H9 (cell line): ENCODE measurements around the gene COMMD4. TPM values are rescaled to one million over a fixed set of nuclear protein-coding genes. Genes with fewer than 3 reads are reported as not detected.

Experiments
- DNase-seq: peaks from one replicate; pipeline ENCODE4 v3.0.0-alpha.2; 2017
- H2AFZ ChIP-seq: one replicate; pipeline ENCODE4 v1.6.1; 2013; ENCODE audit warnings: mild to moderate bottlenecking, low read length, control low read depth, moderate library complexity
- H2AK5ac ChIP-seq: 2 replicates; pipeline ENCODE4 v1.6.1; 2013; ENCODE audit warnings: low read length, control low read depth, mixed read lengths; ENCODE audit not compliant: insufficient read length
- H2BK120ac ChIP-seq: one replicate; pipeline ENCODE4 v1.6.1; 2013; ENCODE audit warnings: low read depth, mild to moderate bottlenecking, low read length, control low read depth, inconsistent platforms; ENCODE audit not compliant: poor library complexity, severe bottlenecking
- H2BK12ac ChIP-seq: 2 replicates; pipeline ENCODE4 v1.6.1; 2013; ENCODE audit warnings: low read length, control low read depth, mixed read lengths, low read depth; ENCODE audit not compliant: insufficient read length
- H2BK15ac ChIP-seq: 2 replicates; pipeline ENCODE4 v1.6.1; 2013; ENCODE audit warnings: low read depth, low read length, control low read depth
- H2BK20ac ChIP-seq: one replicate; pipeline ENCODE4 v1.6.1; 2013; ENCODE audit warnings: low read depth, mild to moderate bottlenecking, low read length, control low read depth, inconsistent platforms; ENCODE audit not compliant: poor library complexity, severe bottlenecking
- H2BK5ac ChIP-seq: 2 replicates; pipeline ENCODE4 v1.6.1; 2013; ENCODE audit warnings: low read length, control low read depth, mixed read lengths; ENCODE audit not compliant: insufficient read length
- H3K14ac ChIP-seq: 2 replicates; pipeline ENCODE4 v1.6.1; 2013; ENCODE audit warnings: low read length, control low read depth; ENCODE audit not compliant: insufficient read depth
- H3K18ac ChIP-seq: 2 replicates; pipeline ENCODE4 v1.6.1; 2013; ENCODE audit warnings: low read depth, mild to moderate bottlenecking, mixed read lengths, low read length, control low read depth; ENCODE audit not compliant: insufficient read length
- H3K23ac ChIP-seq: 2 replicates; pipeline ENCODE4 v1.6.1; 2013; ENCODE audit warnings: low read length, control low read depth, mixed read lengths, low read depth; ENCODE audit not compliant: insufficient read length
- H3K23me2 ChIP-seq: 2 replicates; pipeline ENCODE4 v1.6.1; 2013; ENCODE audit warnings: low read depth, mild to moderate bottlenecking, mixed read lengths, low read length, control low read depth; ENCODE audit not compliant: insufficient read length, poor library complexity, severe bottlenecking
- H3K27ac ChIP-seq: 2 replicates; pipeline ENCODE4 v1.5.1; 2013; ENCODE audit warnings: low read length, control low read depth, mixed read lengths, low read depth; ENCODE audit not compliant: insufficient read length
- H3K27me3 ChIP-seq: 2 replicates; pipeline ENCODE4 v1.6.1; 2013; ENCODE audit warnings: low read length, control low read depth, inconsistent platforms; ENCODE audit not compliant: insufficient read depth
- H3K4ac ChIP-seq: 2 replicates; pipeline ENCODE4 v1.6.1; 2013; ENCODE audit warnings: low read depth, mild to moderate bottlenecking, control low read depth, inconsistent platforms, low read length, moderate library complexity
- H3K4me1 ChIP-seq: 2 replicates; pipeline ENCODE4 v1.6.1; 2013; ENCODE audit warnings: low read length, control low read depth, inconsistent platforms; ENCODE audit not compliant: insufficient read depth
- H3K4me2 ChIP-seq: 2 replicates; pipeline ENCODE4 v1.6.1; 2013; ENCODE audit warnings: low read length, control low read depth, mixed read lengths; ENCODE audit not compliant: insufficient read length, insufficient read depth
- H3K56ac ChIP-seq: 2 replicates; pipeline ENCODE4 v1.6.1; 2013; ENCODE audit warnings: low read depth, mild to moderate bottlenecking, mixed read lengths, low read length, control low read depth; ENCODE audit not compliant: insufficient read length
- H3K79me1 ChIP-seq: 2 replicates; pipeline ENCODE4 v1.6.1; 2013; ENCODE audit warnings: low read depth, mild to moderate bottlenecking, moderate library complexity, low read length, control low read depth, inconsistent platforms; ENCODE audit not compliant: insufficient read depth, poor library complexity, severe bottlenecking
- H3K79me2 ChIP-seq: 2 replicates; pipeline ENCODE4 v1.6.1; 2013; ENCODE audit warnings: low read length, control low read depth, inconsistent platforms; ENCODE audit not compliant: insufficient read depth
- H3K9ac ChIP-seq: 2 replicates; pipeline ENCODE4 v1.6.1; 2013; ENCODE audit warnings: low read length, control low read depth, mixed read lengths; ENCODE audit not compliant: insufficient read length; ENCODE audit errors: extremely low read depth
- H3K9me3 ChIP-seq: one replicate; pipeline ENCODE4 v1.6.1; 2013; ENCODE audit warnings: low read depth, low read length, inconsistent platforms; ENCODE audit not compliant: control insufficient read depth
- H3T11ph ChIP-seq: one replicate; pipeline ENCODE4 v1.6.1; 2013; ENCODE audit warnings: mild to moderate bottlenecking, low read length, control low read depth, inconsistent platforms
- H4K20me1 ChIP-seq: one replicate; pipeline ENCODE4 v1.6.1; 2013; ENCODE audit not compliant: control insufficient read depth, insufficient read length, insufficient read depth
- H4K5ac ChIP-seq: 2 replicates; pipeline ENCODE4 v1.6.1; 2013; ENCODE audit warnings: low read depth, mild to moderate bottlenecking, mixed read lengths, low read length, control low read depth; ENCODE audit not compliant: insufficient read length
- H4K8ac ChIP-seq: replicated peaks from 2 replicates; pipeline ENCODE4 v1.6.1; 2013; ENCODE audit warnings: low read length, control low read depth, mixed read lengths, low read depth; ENCODE audit not compliant: insufficient read length
- H4K91ac ChIP-seq: 2 replicates; pipeline ENCODE4 v1.6.1; 2013; ENCODE audit warnings: low read depth, mild to moderate bottlenecking, moderate library complexity, mixed read lengths, low read length, control low read depth; ENCODE audit not compliant: insufficient read length
- H3K27ac Mint-ChIP-seq, 3 experiments: 2 replicates in 2 of 3; 3 replicates in 1 of 3; pipeline ENCODE4 v1.8.0; 2020 to 2021; ENCODE audit warnings: mixed read lengths in 3 of 3, mild to moderate bottlenecking in 1 of 3, moderate library complexity in 1 of 3
- H3K27me3 Mint-ChIP-seq: 2 replicates; pipeline ENCODE4 v1.8.0; 2021; ENCODE audit warnings: low read depth, mild to moderate bottlenecking, moderate library complexity, mixed read lengths
- H3K36me3 Mint-ChIP-seq, 3 experiments: 2 replicates in 2 of 3; 3 replicates in 1 of 3; pipeline ENCODE4 v1.8.0; 2020 to 2021; ENCODE audit warnings: low read depth in 3 of 3, mixed read lengths in 3 of 3; ENCODE audit not compliant: insufficient read depth in 1 of 3
- H3K4me1 Mint-ChIP-seq, 2 experiments: 2 replicates each; pipeline ENCODE4 v1.8.0; 2020; ENCODE audit warnings: mixed read lengths in 2 of 2
- H3K4me3 Mint-ChIP-seq, 2 experiments: 2 replicates in 1 of 2; 3 replicates in 1 of 2; pipeline ENCODE4 v1.8.0; 2020 to 2021; ENCODE audit warnings: mild to moderate bottlenecking in 2 of 2, mixed read lengths in 2 of 2, moderate library complexity in 1 of 2
- H3K9me3 Mint-ChIP-seq, 2 experiments: 2 replicates in 1 of 2; 3 replicates in 1 of 2; pipeline ENCODE4 v1.8.0; 2020; ENCODE audit warnings: mild to moderate bottlenecking in 2 of 2, mixed read lengths in 2 of 2, moderate library complexity in 1 of 2
- WGBS: extraction: QIAGEN DNeasy Blood & Tissue Kit; methylation state at CpG from one replicate; pipeline ENCODE4 v1.1.7; 2013; ENCODE audit warnings: missing lambda C conversion rate, low lambda C conversion rate, mixed read lengths; ENCODE audit not compliant: insufficient read length; ENCODE audit errors: extremely low coverage; 5-methylcytosine and 5-hydroxymethylcytosine counted together
- total RNA-seq: library from RNA; stranded (reverse); gene quantifications from 2 replicates; pipeline ENCODE4 v1.2.1, GENCODE V29; 2021
- TF ChIP-seq, protein P1 (sequence below): fragments of 200-600 bp; sonication (generic); conservative IDR thresholded peaks from 3 replicates; pipeline ENCODE4 v1.8.0; 2021; ENCODE audit warnings: antibody characterized with exemption, mild to moderate bottlenecking

COMMD4 gene
- total RNA-seq, 1 experiment from 2014 or later, result 146 TPM

DNA sequence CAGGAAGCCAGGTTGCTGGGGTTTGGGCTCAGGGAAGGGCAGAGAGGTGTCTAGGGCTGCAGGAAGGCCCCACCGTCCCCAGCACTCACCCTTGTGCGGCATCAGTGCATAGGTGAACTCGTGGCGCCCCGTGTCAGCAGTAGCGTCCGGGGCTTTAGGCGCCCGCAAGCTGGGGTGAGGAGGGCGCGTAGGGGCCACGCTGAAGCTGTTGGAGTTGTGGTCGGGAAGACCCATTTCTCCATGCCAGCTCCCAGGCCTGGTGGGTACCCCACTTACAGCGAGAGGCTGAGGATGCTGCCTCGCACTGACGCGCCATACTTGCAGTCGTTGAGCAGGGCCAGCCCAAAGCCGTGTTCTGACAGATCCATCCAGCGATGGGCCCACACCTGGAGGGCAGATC is 20.7 kb downstream of the COMMD4 start:
- no peak overlapping the region for H3K4me2 ChIP-seq
- Mint-ChIP-seq H3K27ac (no peak overlapping the region), H3K36me3 (peaks cover 7 to 29% (median 27%) of the 10 kb centered on the region in 3 experiments; a peak in 6 of 7 replicates), H3K4me1 (no peaks in the 10 kb centered on the region), H3K9me3 (no peaks in the 10 kb centered on the region), H3K27me3 (no peaks in the 10 kb centered on the region), H3K4me3 (no peak overlapping the region)
- no peak overlapping the region for H2AFZ ChIP-seq
- H3K79me1 ChIP-seq, result no peaks in the 10 kb centered on the region
- no peak overlapping the region for H3K23ac ChIP-seq
- H4K8ac ChIP-seq, result no peak overlapping the region
- H4K91ac ChIP-seq, result no peak overlapping the region
- H3K27me3 ChIP-seq, result no peaks in the 10 kb centered on the region
- H3K23me2 ChIP-seq, result no peaks in the 10 kb centered on the region
- no peaks in the 10 kb centered on the region for H3K79me2 ChIP-seq
- no peaks in the 10 kb centered on the region for H3K4me1 ChIP-seq
- H3K4ac ChIP-seq, result no peak overlapping the region
- no peaks in the 10 kb centered on the region for H3K9me3 ChIP-seq
- WGBS, result no CpG with 5 or more reads among the region's 20 CpGs
- H2BK15ac ChIP-seq, result no peak overlapping the region
- H2BK12ac ChIP-seq, result no peak overlapping the region
- TF ChIP-seq, protein P1, sequence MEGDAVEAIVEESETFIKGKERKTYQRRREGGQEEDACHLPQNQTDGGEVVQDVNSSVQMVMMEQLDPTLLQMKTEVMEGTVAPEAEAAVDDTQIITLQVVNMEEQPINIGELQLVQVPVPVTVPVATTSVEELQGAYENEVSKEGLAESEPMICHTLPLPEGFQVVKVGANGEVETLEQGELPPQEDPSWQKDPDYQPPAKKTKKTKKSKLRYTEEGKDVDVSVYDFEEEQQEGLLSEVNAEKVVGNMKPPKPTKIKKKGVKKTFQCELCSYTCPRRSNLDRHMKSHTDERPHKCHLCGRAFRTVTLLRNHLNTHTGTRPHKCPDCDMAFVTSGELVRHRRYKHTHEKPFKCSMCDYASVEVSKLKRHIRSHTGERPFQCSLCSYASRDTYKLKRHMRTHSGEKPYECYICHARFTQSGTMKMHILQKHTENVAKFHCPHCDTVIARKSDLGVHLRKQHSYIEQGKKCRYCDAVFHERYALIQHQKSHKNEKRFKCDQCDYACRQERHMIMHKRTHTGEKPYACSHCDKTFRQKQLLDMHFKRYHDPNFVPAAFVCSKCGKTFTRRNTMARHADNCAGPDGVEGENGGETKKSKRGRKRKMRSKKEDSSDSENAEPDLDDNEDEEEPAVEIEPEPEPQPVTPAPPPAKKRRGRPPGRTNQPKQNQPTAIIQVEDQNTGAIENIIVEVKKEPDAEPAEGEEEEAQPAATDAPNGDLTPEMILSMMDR, result no peak
- no peak overlapping the region for H2BK120ac ChIP-seq
- no peak overlapping the region for H3K14ac ChIP-seq
- H2AK5ac ChIP-seq, result no peak overlapping the region
- H3T11ph ChIP-seq, result no peak overlapping the region
- H4K5ac ChIP-seq, result no peak overlapping the region
- DNase-seq, result no peak
- no peak overlapping the region for H2BK5ac ChIP-seq
- no peak overlapping the region for H3K27ac ChIP-seq
- H3K18ac ChIP-seq, result no peak overlapping the region
- H2BK20ac ChIP-seq, result no peak overlapping the region
- H4K20me1 ChIP-seq, result no peaks in the 10 kb centered on the region
- H3K9ac ChIP-seq, result no peak overlapping the region
- no peak overlapping the region for H3K56ac ChIP-seq
